OCI-LY1 (cell line): ENCODE measurements around the gene ELFN1.

ENCODE experiments used
- H2AFZ ChIP-seq: fragments of 200-600 bp; sonication (generic), shearing (Covaris generic); 2 replicates; pipeline ENCODE4 v1.6.0; 2014; ENCODE audit warnings: antibody characterized with exemption, mild to moderate bottlenecking, low read length
- H3F3A ChIP-seq: fragments of 200-600 bp; sonication (generic), shearing (Covaris generic); 2 replicates; pipeline ENCODE4 v1.6.0; 2014; ENCODE audit warnings: mild to moderate bottlenecking, antibody characterized with exemption, low read length, moderate library complexity; ENCODE audit not compliant: insufficient read depth
- H3K27ac ChIP-seq: fragments of 200-600 bp; sonication (generic); 2 replicates; pipeline ENCODE4 v1.5.1; 2014; ENCODE audit warnings: low read length, mixed run types, mild to moderate bottlenecking, low read depth; ENCODE audit not compliant: poor library complexity, severe bottlenecking
- H3K27me3 ChIP-seq: fragments of 200-600 bp; sonication (generic); 2 replicates; pipeline ENCODE4 v1.6.0; 2014; ENCODE audit warnings: antibody characterized with exemption, mild to moderate bottlenecking, low read length, moderate library complexity; ENCODE audit not compliant: insufficient read depth
- H3K36me3 ChIP-seq: fragments of 200-600 bp; sonication (generic); 2 replicates; pipeline ENCODE4 v1.6.1; 2014; ENCODE audit warnings: mild to moderate bottlenecking, antibody characterized with exemption, low read length, moderate library complexity, mixed read lengths; ENCODE audit not compliant: insufficient read depth
- H3K4me1 ChIP-seq: fragments of 200-600 bp; sonication (generic); 2 replicates; pipeline ENCODE4 v1.5.1; 2014; ENCODE audit warnings: mild to moderate bottlenecking, low read length, moderate library complexity; ENCODE audit not compliant: insufficient read depth, severe bottlenecking
- H3K4me2 ChIP-seq: fragments of 200-600 bp; sonication (generic), shearing (Covaris generic); 2 replicates; pipeline ENCODE4 v1.6.1; 2014; ENCODE audit warnings: low read length
- H3K4me3 ChIP-seq: fragments of 200-600 bp; sonication (generic); 2 replicates; pipeline ENCODE4 v1.5.1; 2014; ENCODE audit warnings: low read length, low read depth, mild to moderate bottlenecking, mixed read lengths; ENCODE audit not compliant: poor library complexity, severe bottlenecking
- H3K79me2 ChIP-seq: fragments of 200-600 bp; shearing (Covaris generic); 2 replicates; pipeline ENCODE4 v1.6.1; 2016; ENCODE audit warnings: mixed run types, low read length, mixed read lengths; ENCODE audit not compliant: insufficient read depth
- H3K9ac ChIP-seq: fragments of 200-600 bp; sonication (generic), shearing (Covaris generic); 2 replicates; pipeline ENCODE4 v1.6.1; 2014; ENCODE audit warnings: mild to moderate bottlenecking, low read length, mixed read lengths
- H3K9me2 ChIP-seq: fragments of 200-600 bp; sonication (generic), shearing (Covaris generic); 2 replicates; pipeline ENCODE4 v1.6.1; 2014; ENCODE audit warnings: low read depth, mild to moderate bottlenecking, low read length, mixed read lengths
- H3K9me3 ChIP-seq: fragments of 200-600 bp; shearing (Covaris generic); 2 replicates; pipeline ENCODE4 v1.6.1; 2014; ENCODE audit warnings: low read length, mixed read lengths
- H4K20me1 ChIP-seq: fragments of 200-600 bp; sonication (generic), shearing (Covaris generic); 2 replicates; pipeline ENCODE4 v1.6.0; 2016; ENCODE audit warnings: mild to moderate bottlenecking, low read length; ENCODE audit not compliant: insufficient read depth
- EZH2 ChIP-seq: fragments of 200-600 bp; sonication (generic), shearing (Covaris generic); IDR thresholded peaks from 2 replicates; pipeline ENCODE4 v1.8.0; 2017; ENCODE audit warnings: borderline replicate concordance, mixed run types, mild to moderate bottlenecking, antibody characterized with exemption, low read length, moderate library complexity, mixed read lengths
- TF ChIP-seq, protein P1 (sequence below): fragments of 200-600 bp; sonication (generic), shearing (Covaris generic); IDR thresholded peaks from 2 replicates; pipeline ENCODE4 v1.5.1; 2017; ENCODE audit warnings: mild to moderate bottlenecking, antibody characterized with exemption, low read length, moderate library complexity, mixed read lengths

ELFN1 gene

DNA sequence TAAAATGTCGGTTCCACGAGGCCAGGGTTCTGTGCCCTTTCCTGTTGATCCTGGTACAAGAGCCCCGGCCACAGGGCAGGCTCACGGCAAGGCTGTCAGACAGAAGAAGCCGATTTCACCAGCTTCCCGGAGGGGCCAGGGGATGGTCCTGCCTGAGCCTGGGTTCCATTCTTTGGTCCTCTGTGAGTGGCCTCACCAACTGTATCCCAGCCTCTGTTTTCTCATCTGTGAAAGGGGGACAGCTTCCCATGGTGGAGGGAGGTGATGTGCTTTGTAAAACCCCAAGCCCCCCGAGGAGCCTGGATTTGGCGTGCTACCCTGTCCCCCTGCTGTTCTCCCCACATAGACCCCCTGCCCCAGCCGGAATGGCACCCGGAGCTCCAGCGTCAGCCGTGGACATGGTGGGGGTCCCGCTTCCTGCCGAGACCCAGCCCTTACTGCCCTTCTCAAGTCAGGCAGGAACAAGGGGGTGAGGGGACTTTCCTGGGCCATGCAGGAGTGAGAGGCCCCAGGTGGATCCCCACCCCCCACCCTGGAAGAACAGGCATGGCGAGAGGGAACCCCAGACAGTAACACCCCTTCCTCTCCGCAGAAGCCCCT is 28.3 kb upstream of the ELFN1 start:
- Histone ChIP-seq H3K27me3 (peaks cover 4% of the 10 kb centered on the region; the same call in 1 of the 2 replicates), H3K4me1 (no peaks in the 10 kb centered on the region), H3K4me3 (no peak overlapping the region), H3K36me3 (no peaks in the 10 kb centered on the region; the same call in 1 of the 2 replicates), H3K9me2 (no peaks in the 10 kb centered on the region), H3K27ac (no peak overlapping the region), H3K9ac (no peak overlapping the region), H2AFZ (no peak overlapping the region), H3K4me2 (no peak overlapping the region), H3K9me3 (0 out of 2 replicates have a peak, but pooled peaks cover 3% of the 10 kb centered on the region), H3F3A (no peaks in the 10 kb centered on the region), H3K79me2 (no peaks in the 10 kb centered on the region), H4K20me1 (no peaks in the 10 kb centered on the region)
- TF ChIP-seq EZH2: no peak
- TF ChIP-seq, protein P1, sequence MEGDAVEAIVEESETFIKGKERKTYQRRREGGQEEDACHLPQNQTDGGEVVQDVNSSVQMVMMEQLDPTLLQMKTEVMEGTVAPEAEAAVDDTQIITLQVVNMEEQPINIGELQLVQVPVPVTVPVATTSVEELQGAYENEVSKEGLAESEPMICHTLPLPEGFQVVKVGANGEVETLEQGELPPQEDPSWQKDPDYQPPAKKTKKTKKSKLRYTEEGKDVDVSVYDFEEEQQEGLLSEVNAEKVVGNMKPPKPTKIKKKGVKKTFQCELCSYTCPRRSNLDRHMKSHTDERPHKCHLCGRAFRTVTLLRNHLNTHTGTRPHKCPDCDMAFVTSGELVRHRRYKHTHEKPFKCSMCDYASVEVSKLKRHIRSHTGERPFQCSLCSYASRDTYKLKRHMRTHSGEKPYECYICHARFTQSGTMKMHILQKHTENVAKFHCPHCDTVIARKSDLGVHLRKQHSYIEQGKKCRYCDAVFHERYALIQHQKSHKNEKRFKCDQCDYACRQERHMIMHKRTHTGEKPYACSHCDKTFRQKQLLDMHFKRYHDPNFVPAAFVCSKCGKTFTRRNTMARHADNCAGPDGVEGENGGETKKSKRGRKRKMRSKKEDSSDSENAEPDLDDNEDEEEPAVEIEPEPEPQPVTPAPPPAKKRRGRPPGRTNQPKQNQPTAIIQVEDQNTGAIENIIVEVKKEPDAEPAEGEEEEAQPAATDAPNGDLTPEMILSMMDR: no peak

DNA sequence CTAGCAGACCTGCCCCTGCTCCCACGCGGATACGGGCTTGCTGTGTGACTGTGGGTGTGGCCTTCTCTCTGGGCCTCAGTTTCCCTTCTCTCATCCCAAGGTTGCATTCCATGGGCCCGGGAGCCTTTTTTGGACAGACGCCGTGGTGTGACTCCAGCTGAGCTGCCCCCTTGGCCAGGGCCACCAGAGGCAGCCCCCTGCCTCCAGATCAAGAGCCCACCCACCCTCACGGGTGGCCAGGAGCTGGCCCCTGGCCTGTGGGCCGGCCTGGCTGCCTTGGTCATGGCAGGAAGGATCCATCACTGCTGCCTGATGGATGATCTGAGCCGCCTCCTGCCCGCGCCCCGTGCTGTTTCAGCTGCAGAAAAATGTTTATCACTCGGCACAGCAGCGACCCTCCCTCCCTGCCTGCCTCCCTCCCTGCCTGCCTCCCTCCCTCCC is 27.8 kb upstream of the ELFN1 start:
- no peak overlapping the region for H3K4me2 ChIP-seq
- H3K27ac ChIP-seq: no peak overlapping the region
- no peaks in the 10 kb centered on the region for H3K9me2 ChIP-seq
- no peaks in the 10 kb centered on the region for H3K4me1 ChIP-seq
- H3K9ac ChIP-seq: no peak overlapping the region
- H3K79me2 ChIP-seq: no peaks in the 10 kb centered on the region
- no peaks in the 10 kb centered on the region for H3F3A ChIP-seq
- no peak overlapping the region for H2AFZ ChIP-seq
- H3K36me3 ChIP-seq: no peaks in the 10 kb centered on the region; the same call in 1 of the 2 replicates
- H4K20me1 ChIP-seq: no peaks in the 10 kb centered on the region
- H3K9me3 ChIP-seq: 0 out of 2 replicates have a peak, but pooled peaks cover under 1% of the 10 kb centered on the region
- TF ChIP-seq EZH2: no peak
- TF ChIP-seq, protein P1: no peak
- peaks cover 4% of the 10 kb centered on the region; the same call in 1 of the 2 replicates for H3K27me3 ChIP-seq
- H3K4me3 ChIP-seq: no peak overlapping the region

DNA sequence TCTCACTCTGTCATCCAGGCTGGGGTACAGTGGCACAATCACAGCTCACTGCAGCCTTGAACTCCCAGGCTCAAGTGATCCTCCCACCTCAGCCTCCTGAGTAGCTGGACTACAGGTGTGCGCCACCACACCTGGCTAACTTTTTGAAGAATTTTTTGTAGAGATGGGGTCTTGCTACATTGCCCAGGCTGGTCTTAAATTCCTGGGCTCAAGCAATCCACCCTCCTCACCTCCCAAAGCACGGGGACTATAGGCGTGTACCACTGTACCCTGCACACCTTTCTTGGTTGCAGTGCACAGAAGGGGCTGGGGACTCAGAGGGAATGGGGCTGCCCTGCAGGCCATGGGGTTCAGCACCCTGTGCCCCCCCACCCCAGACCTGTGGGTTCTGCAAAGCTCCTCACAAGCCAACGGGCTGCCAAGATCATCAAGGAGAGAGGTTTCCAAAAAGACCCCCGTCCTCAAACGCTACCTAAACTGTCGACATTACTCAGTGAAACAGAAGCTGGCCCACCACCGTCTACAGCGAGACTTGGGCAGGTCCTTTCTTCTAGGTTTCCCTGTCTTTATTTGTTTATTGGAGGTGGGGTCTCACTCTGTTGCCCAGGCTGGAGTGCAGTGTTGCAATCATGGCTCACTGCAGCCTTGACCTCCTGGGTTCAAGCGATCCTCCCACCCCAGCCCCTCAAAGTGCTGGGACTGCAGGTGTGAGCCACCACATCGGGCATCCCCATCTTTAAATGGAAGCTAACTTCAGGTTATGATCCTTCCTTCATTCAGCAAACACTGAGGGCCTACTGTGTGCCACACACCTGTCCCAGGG is 26.6 kb upstream of the ELFN1 start:
- no peak overlapping the region for H3K4me2 ChIP-seq
- H3K4me3 ChIP-seq: no peak overlapping the region
- H4K20me1 ChIP-seq: no peaks in the 10 kb centered on the region
- H3K79me2 ChIP-seq: no peaks in the 10 kb centered on the region
- no peaks in the 10 kb centered on the region for H3K36me3 ChIP-seq
- H3K4me1 ChIP-seq: no peaks in the 10 kb centered on the region
- no peak overlapping the region for H3K27ac ChIP-seq
- H3K9ac ChIP-seq: no peak overlapping the region
- H3K9me2 ChIP-seq: no peaks in the 10 kb centered on the region
- H3K27me3 ChIP-seq: peaks cover 4% of the 10 kb centered on the region; the same call in 1 of the 2 replicates
- H3F3A ChIP-seq: no peaks in the 10 kb centered on the region
- TF ChIP-seq EZH2: no peak
- TF ChIP-seq, protein P1: no peak
- H2AFZ ChIP-seq: no peak overlapping the region
- no peaks in the 10 kb centered on the region for H3K9me3 ChIP-seq
